Measurements from ENCODE around the gene ANO6.

Gene ANO6

DNA sequence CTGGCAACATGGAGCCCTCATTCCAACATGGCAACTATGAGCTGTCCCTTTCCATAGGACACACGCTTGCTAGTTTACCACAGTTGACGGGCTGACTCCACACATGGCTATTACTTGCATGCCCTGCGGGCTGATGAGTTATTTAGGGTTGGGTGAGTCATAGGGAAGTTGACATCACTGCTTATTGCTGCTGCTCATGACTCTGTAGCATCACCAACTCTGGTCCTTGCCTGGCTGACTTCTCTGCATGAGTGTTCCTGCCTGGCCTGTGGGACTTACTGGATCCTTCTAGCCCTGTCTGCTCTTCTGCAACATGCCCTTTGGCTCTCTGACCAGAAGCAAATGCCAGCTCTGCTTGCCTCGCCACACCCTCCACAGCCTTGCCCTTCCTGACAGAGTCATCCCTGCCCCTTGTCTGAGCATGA is 199.5 kb downstream of the ANO6 start:
- peak; percentile 99 for DNase-seq

DNA sequence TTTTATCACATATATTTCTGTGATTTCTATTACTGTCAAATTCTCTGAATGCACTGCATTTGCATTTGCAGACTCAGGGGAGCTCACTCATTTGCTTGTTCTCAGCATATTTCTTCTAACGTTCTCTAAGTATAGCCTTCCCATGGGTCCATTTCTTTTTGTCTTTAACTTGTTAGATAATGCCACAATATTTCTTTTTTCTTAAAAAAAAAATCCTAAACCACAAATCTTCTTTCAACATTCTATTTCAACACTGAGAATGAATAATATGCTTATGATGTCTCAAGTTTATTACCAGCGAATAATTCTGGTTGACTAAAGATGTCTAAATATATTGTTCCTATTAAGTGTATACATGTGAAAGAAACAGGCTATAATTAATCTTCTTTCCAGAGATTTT is 200.2 kb downstream of the ANO6 start:
- no peak for DNase-seq

DNA sequence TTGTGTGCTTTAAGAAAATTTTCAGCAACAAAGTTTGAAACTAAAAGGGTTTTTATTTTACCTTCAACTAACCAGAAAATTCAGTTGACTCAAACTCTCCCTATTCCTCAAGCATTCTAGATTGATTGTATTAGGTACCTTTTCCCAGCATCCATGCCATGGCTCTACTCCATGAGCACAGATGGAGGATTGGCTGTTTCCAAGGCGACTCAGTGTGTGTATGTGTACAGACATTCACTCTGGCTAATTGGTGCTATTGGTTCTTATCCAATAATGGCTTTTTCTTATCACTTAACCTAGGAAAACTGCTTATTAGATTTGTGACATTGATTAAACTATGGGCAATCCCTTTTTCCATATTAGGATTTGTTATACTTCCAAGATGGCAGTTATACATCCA is 202.6 kb downstream of the ANO6 start:
- no peak for DNase-seq

DNA sequence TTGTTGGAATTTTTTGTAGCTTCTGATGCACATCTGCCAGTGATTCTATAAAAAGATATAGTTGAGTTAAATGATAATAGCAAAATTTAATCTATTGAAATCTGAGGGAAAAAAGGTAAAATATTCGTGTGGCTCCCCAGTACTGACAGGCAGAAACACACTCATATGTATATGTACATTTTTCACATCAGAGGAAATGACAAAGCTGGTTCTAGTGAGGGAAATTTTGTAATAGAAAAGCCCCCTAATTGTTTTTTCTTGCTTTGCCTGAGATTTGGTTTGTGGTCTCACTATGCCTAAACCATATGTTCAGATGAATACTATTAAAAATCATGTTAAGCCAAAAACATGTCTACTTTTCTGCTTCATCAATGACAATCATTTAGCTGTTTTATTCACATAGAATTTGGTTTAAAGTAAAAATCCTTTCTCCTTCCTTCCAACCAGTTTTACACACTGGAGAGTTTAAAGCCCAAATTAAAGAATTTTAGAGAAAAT is 203.5 kb downstream of the ANO6 start:
- DNase-seq, result no peak

DNA sequence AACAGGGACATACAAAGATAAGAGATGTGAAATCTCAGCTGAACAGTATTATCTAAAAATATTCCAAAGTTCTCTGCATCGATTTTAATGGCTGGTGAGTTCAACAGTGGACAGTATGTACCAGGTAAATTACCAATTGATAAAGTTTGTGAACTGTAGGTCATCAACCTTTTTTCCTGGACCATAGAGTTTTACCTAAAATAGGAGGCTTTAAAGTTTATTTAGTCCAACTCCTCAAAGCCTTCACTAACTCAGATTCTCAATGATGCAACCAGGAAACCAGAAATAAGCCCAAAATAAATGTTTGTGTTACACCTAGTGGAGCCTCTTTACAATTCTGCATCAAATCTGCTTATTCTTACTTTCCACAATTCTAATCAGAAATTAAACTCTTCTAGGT is 205.8 kb downstream of the ANO6 start:
- no peak for DNase-seq

DNA sequence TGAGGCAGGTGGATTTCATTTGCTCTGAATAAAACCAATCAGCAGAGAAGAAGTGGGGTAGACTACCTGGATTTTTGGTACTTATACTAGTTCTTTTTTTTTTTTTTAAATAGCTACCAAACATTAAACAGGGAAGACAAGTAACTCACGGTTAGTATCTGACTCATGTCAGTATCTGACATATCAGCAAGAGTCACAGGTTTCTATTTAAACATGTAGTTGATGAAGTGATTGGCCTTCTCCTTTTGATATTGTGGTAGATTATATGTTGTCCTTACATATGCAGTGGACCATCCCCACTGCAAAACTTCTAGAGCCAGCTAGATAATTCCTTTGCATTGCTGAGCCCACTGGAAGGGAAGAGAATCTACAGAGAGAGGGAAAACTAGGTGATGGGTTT is 208.0 kb downstream of the ANO6 start:
- no peak for DNase-seq

DNA sequence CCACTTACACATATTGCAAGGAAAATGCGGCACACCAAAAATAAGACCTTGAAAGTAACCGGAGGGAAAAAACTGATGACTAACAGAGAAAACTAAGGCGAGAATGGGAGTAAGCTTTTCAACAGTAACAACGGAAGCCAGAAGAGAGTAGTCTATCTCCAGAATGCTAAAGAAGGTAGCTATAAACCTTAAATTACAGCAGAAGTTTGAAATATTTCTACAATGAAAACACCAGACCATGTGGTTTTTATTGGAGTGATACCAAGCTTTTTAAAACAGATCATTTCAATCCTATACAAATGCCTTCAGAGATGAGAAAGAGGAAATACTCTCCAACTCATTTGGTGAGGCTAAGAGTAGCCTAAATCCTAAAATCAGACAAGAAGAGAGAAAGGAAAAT is 209.5 kb downstream of the ANO6 start:
- DNase-seq, result peak; percentile 28

DNA sequence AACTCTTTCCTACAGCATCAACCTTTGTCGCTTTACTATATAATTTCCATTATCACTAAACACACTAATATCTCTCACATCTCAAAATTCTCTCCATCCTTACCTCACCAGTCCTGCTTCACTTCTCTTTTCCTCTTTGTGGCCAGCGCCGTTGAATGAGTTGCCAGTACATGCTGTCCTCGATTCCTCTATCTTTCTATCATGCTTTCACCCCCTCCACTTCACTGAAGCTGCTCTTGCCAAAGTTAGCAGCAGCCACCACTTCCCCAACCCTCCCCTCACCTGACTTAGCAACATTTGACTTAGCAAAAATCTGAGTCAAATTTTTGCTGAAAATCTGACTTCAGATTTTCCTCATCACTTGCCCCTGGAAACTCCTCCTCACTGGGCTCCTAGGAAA is 210.4 kb downstream of the ANO6 start:
- no peak for DNase-seq

DNA sequence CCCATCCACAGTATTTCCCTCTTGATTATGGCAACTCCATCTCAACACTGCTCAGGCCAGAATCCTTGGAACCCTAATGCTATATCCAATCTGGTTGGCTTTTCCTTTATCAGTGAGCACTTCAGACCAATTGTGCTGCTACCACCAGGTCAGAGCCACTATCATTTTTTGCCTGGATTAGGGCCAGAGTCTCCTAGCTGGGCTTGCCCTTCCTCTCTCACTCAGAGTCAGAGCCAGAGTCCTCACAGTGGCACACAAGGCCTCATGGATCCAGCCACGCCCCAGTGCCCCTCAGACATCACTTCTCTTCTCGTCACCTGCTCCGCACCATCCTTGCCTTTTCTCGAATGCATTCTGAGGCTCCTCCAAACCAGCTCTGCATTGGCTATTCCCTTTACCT is 211.1 kb downstream of the ANO6 start:
- DNase-seq, result no peak

DNA sequence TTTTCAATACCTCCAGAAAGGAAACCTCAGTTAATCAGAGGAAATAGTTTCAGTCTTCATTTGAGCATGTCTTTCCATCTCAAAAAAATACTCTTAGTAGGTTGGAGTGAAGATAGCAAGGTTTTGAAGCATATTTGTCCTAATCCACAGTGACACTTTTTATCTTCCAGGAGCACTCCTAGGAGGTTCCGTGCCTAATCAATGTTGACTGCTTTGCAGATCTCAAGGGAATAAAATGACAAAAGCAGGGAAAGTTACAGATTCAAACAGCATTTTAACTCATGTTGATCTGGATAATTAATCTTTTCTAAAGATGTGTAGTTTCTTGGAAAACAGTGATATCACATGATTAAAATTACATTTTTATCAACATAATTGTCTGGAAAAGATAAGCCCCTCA is 213.9 kb downstream of the ANO6 start:
- DNase-seq, result no peak

DNA sequence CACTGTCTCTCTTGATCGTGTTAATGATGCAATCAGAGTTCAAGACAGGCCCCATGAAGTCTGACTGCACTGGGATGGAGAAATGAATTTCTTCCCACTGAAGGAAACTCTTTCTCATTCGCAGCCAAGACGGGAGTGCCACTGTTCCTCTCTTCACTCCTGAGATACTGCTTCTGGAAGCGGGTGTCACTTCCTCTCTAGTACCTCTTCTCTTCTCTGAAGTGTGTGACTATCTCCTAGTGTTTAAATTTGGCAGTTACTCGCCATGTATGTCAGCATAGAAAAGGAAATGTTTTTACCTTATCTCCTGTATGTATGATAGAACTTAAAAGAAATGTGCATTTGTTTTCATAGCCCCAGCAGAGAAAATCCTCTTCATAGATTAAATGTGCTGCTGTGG is 215.2 kb downstream of the ANO6 start:
- DNase-seq, result no peak

DNA sequence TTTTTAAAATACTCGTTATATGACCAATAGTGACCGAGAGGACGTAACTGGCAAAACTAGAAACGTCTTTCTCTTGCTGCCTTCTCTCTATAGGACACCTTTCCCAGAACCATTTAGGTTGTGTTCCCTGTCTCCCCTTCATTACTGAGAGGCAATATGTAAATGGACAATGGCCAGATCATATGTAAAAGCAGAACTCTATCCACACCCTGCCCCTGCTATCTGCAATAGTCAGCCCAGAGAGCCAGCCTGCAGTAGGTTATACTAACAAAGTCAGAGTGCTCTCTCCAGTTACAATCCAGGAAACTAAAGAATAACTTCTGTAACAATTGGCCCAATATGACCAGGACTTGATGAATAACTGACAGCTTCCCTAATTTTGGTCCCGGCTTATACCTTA is 216.8 kb downstream of the ANO6 start:
- no peak for DNase-seq

DNA sequence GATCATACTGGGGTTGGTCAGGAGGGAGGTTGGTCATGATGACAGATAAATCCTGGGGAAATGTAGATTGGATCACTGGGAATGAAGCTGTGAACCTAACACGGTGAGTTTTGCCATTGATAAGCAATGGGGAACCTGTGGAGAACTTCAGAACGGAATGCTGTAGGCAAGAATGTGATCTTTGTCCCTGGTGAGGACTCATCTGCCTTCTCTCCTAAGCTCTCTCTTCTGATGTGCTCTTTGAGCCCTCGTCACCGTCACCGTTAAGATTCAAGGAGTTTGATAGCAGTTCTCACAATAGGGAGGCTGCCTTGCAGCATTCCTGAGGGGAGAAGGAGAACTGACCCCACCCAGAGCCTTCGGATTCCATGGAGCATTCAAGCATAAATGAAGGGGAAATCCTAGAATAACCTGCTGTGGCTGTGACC is 217.6 kb downstream of the ANO6 start:
- no peak for DNase-seq

DNA sequence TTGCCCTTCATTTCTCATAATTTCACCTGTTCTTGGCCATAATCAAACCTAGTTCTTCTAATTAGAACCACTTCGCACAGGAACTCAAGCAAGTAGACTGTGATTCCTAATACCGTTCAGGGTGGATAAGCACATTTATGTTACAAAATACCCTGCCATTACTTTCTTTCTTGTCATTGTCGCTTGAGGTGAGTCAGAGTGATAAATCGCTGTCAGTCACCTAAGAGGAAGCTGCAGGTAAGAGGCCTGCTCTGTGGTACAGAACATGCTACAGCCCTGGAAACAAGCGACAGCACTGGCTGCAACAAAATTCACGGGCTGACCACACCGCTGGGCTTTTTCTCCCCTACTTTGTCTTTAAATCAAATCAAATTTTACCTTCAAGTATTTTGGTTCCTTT is 218.2 kb downstream of the ANO6 start:
- DNase-seq, result no peak

DNA sequence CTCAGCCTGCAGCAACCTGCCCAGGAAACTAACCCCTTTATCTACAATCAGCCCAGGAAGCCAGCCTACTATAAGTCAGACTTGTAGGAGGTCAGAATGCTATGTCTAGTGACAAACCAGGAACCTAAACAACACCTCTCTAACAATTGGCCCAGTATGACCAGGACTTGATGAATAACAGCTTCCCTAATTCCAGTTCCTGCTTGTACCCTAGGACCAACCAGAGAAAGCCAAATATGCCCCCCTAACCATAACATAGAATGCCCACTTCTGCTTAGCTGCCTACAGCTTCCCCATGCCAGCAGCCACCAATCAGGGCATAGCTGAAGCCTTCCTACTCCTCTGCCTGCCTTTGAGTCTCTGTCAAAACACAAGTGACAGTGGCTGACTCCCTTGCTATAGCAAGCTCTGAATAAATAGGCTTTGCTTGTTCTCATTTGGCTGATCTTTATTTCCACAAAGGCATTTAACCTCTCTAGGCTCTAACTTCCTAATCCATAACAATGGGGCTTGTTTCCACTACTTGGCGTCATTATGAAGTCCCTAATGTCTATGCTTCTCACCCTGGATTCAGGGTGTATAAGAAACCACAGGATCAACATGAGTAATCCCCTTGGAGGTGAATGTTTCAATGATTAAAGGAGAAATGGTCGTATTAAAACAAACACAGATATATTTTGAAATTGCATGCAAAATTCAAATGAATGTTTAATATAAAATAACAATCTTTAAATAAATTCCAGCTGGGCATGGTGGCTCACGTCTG is 220.2 kb downstream of the ANO6 start:
- no peak for DNase-seq

DNA sequence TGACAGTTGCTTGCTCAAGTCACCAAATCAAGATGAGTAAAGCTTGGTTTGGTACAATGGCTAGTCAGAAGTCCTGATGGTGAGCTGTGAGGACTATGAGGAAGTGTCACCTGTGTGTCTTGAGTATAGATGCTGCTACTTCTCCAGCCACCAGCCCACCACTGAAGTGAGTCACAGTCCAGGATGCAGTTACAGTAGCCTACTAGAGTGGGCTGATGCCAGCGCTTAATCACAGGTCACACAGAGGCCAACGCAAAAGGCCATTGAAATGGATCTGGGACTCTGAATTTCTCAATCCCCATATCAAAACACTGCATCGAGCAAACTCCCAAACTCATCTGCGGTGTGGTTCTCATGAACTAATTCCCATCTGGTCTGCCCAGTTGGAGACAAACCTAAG is 223.1 kb downstream of the ANO6 start:
- DNase-seq, result no peak

DNA sequence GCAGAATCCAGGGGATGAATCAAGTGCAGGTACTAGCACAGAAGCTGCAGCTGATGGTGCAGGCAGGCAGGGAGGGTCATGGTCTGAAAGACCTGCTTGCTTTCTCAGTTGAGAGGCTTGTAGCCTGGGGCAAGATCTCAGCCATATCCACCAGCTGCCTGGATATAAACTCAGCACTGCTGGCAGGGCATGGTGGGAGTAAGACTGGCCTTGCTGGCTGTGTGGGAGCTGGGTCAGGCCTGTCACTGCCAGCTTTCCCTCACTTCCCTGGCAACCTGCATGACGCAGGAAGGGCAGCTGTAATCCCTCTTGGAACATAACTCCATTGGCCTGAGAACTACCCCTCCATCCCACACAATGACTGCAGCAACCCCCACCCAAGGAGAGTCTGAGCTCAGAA is 230.1 kb downstream of the ANO6 start:
- DNase-seq, result peak; percentile 97

DNA sequence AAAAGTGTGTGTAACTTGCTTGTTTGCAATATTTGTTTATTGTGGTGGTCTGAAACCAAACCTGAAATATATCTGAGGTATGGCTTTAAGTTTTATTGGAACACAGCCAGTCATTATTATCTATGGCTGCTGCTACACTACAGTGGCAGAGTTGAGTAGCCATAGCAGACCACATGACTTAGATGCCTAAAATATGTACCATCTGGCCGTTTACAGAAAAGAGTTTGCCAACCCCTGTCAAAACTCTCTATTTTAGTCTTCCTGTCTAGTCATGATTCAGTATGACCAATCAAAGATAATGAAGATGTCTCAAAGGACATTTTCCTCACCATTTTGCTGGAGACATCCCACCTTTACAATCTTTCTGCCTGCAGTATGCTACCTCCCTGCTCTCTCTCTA is 242.3 kb downstream of the ANO6 start:
- DNase-seq, result no peak

DNA sequence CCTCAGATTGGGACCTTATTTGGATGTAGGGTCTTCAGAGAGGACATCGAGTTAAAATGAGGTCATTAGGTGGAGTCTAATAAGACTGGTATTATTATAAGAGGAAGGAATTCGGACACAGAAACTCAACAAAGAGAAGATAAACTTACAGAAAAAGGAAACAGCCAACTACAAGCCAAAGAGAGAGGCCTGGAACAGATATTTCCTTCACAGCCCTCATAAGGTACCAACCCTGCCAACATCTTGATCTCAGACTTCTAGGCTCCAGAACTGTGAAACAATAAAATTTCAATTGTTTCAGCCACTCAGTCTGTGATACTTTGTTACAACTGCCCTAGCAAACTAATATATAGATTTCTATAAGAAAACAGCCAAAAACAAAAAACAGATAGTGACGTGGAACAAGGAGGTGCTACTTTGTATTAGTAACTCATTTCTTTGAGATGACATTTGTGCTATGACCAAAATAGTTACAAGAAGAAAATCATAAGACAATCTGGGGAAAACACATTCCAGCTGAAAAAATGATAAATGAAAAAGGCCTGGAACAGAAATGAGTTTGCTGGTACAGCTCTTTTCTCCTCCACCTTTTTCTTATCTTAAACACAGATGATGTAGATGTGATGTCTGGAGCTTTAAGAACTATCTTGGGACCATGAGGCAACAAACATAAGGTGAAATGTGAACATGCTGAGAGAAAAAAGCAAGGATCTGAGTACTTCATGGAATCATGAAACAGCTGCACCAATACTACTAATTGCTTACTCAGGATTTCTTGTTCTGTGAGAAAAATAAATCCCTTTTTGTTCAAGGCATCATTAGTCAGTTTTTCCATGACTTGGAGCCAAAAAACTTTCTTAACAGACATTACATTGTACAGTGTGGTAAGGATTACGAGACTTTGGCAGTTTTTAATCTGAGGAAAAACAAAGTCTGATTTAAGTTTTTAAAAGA is 243.2 kb downstream of the ANO6 start:
- no peak for DNase-seq

DNA sequence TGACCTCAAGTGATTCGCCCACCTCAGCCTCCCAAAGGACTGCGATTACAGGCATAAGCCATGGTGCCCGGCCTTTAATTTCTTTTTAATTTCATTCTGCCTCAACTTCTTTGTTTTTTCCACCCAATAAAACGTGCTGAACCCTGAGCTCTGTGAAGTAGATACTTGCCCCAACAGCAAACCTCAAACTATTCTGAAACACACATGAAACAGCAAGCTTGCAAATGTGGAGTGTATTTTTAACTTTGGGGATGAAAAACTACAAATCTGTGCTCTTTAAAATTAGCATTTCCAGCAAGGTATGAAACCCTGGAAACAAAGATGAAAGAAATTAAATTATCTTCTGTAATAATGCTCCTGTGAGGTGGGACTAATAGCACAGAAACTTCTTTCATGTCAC is 246.6 kb downstream of the ANO6 start:
- DNase-seq, result no peak

DNA sequence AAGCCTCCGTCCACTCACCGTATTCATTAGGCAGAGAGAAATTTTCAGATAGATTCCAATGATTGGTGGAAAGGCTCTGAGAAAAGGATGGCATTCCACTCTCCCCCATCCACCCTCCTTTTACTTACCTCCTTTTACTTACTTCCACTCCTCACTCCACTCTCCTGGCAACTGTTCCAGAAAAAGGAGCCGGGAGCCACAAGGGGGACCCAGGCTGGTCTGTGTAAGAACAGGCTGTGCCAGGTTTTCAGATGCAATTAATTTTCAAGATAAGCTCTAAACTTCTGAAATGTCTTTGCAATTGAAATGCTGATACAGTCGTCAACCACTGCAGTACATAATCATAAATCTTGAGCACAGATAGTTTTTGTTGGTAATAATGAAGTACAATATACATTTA is 248.8 kb downstream of the ANO6 start:
- no peak for DNase-seq

DNA sequence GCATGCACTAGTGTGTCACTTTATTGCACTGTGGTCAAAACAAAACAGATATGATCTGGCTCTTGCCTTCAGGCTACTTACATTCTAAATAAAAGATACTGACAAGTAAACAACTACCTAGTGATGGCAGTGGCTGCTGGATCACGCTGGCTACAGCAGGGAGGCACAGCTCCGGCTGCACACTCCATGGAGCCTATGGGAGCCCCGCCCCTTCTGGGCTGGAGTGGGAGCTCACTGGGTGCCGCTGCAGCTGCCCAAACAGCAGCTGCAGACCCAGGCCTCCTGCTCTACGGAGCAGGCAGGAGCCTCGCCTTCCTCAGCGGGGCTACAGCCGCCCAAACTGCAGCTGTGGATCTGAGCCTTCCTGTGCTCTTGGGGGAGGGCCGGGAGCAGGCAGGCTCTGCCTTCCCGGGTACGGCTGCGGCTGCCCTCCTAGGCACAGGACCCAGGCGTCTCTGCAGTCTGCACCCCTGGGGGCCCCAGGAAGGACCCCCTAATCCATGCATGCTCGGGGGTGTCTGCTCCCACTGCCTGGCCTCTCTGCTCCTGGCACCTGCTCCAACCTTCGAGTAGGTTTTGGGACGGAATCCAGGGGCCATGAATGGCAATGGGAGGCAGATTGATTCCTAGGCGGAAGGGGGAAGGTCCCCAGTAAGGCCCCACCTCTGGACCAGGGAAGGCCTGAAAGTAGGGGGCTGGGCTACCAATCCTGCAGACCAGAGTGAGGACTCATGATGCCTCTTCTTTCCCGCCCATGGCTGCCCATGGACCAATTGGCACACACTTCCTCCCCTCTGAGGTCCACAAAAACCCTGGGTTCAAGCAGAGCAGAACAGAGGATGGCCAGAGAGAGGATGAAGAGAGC is 253.1 kb downstream of the ANO6 start:
- no peak for DNase-seq

DNA sequence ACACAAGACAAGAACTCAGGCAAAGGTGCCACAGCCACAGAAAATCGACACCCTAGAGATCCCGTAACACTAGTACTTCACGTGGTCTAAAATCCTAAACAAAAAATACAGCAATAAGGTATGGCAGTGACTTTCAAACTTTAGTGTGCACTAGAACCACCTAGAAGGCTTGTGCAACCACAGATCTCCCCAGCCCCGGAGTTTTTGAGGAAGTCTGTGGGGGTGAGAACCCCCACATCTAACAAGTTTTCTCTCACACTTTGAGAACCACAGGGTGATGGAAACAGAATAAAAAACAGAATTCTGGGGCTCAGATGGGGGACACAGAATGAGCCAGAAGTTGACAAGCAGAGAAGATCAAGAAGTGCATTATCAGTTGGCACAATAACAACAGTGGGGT is 254.0 kb downstream of the ANO6 start:
- DNase-seq, result no peak
